GM10248 (cell line): Measurements from ENCODE around the gene PSIP1.

Experiments used
- CTCF ChIA-PET: fragments of 300-600 bp; sonication (Branson Sonifier 250); formaldehyde crosslinking; extraction: SDS; loops from one replicate; lab custom pipeline; 2021; ENCODE audit warnings: antibody characterized with exemption; lab: Yijun Ruan, JAX
- POLR2A ChIA-PET: fragments of 350-650 bp; sonication (Branson Sonifier 250); formaldehyde crosslinking; extraction: SDS; loops from one replicate; lab custom pipeline; 2020; ENCODE audit warnings: antibody characterized with exemption; lab: Yijun Ruan, JAX
- DNase-seq: peaks from one replicate; pipeline ENCODE4 v3.0.0; 2012; ENCODE audit errors: extremely low spot score
- CTCF ChIP-seq: IDR thresholded peaks from 2 replicates; pipeline ENCODE4 v1.5.1; 2012; ENCODE audit warnings: mild to moderate bottlenecking, low read depth; ENCODE audit errors: extremely low read depth, missing control alignments, control extremely low read depth

PSIP1 gene

GRCh38 chr9:15509931-15510788, 610 bp downstream of the PSIP1 start:
- ChIA-PET POLR2A (interaction anchor here (1.0 to 2.0 kb wide), 3 partner anchors 9 to 43 kb away, joined by 3 to 7 read pairs (median 5); partner anchors contain the start of gene CCDC171), CTCF (interaction anchor here (3.2 to 6.0 kb wide), 3 partner anchors 20 to 43 kb away, joined by 9 to 41 read pairs (median 41); partner anchors contain the start of gene CCDC171)
- TF ChIP-seq CTCF: no peak
- DNase-seq: peak; percentile 80

DNA sequence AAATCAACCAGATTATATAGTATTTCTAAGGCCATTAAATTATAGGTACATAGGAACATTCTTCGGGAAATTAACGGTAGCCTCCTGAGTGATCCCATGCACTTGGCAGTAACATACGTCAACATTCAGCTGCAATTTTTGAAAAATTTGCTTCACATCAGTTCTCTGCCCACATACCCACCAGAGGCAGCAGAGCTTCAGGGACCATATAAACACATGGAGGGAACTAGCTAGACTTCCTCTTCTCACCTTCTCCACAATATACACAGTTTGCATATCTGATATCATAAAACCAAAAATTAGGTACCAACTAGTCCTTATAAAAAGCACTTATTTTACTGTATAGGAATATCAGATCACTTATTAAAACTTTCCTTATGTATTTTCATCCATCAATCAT, 4.8 kb downstream of the PSIP1 start:
- no peak for TF ChIP-seq CTCF
- ChIA-PET CTCF (interaction anchor here (0.9 to 1.7 kb wide), 6 partner anchors 8 to 61 kb away, joined by 3 to 6 read pairs (median 3); no protein-coding TSS in a partner anchor), POLR2A (interaction anchor here (1.3 kb wide), 1 partner anchor 30 kb away, joined by 3 read pairs; no protein-coding TSS in a partner anchor)
- no peak for DNase-seq

- no peak for TF ChIP-seq CTCF
- CTCF ChIA-PET: interaction anchor here (1.5 kb wide), 1 partner anchor 18 kb away, joined by 4 read pairs; no protein-coding TSS in a partner anchor
- POLR2A ChIA-PET: interaction anchor here (1.1 kb wide), 1 partner anchor 26 kb away, joined by 3 read pairs; no protein-coding TSS in a partner anchor
- no peak for DNase-seq
Observed at GRCh38 chr9:15501803-15502202, 9.0 kb downstream of the PSIP1 start.

DNA sequence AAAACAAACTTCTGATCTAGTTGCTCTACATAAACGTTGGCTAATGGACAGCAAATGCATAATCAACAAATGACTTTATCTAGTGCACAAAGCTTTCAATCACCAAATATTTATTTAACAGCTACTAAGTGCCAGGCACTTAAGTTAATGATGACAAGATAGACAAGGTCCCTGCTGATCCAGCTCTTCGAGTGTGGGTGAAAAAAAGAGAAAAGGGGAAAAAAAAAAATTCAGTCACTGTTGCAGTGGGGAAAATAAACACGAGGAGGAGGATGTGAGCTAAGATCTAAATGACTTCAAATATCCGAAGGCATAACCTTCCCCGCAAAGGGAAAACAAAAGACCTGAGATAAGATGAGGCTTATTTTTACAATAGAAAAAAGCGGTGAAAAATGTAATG, 9.6 kb downstream of the PSIP1 start:
- no peak for DNase-seq
- TF ChIP-seq CTCF: no peak
- POLR2A ChIA-PET: interaction anchor here (1.0 to 1.1 kb wide), 2 partner anchors 9 to 25 kb away, joined by 3 read pairs; no protein-coding TSS in a partner anchor
- CTCF ChIA-PET: interaction anchor here (1.0 to 1.5 kb wide), 2 partner anchors 12 to 18 kb away, joined by 4 to 6 read pairs; no protein-coding TSS in a partner anchor

- ChIA-PET POLR2A (interaction anchor here (1.3 kb wide), 1 partner anchor 12 kb away, joined by 3 read pairs; the partner anchor contains the start of gene PSIP1), CTCF (interaction anchor here (1.6 kb wide), 1 partner anchor 15 kb away, joined by 5 read pairs; no protein-coding TSS in a partner anchor)
- no peak for DNase-seq
- TF ChIP-seq CTCF: no peak
Observed at GRCh38 chr9:15499139-15499538, 11.6 kb downstream of the PSIP1 start.
